Breast epithelium (tissue), 4 donors: ENCODE results near the gene TAP1. TPM values are rescaled to one million over a fixed set of nuclear protein-coding genes. Genes with fewer than 3 reads are reported as not detected.

Experiments used
- DNase-seq, 2 donors: peaks; one replicate each; pipeline ENCODE4 v3.0.0-alpha.2; 2019; ENCODE audit warnings: low spot score in 2 of 2
- H3K27ac ChIP-seq, 2 donors: fragments of 200-600 bp; sonication (generic) in 1 of 2; one replicate each; pipeline ENCODE4 v1.5.1; 2016 to 2019; ENCODE audit warnings: mild to moderate bottlenecking in 1 of 2
- H3K27me3 ChIP-seq, 2 donors: fragments of 200-600 bp; sonication (generic) in 1 of 2; one replicate each; pipeline versions ENCODE4 v1.5.1 to v1.6.0; 2017 to 2019; ENCODE audit warnings: control low read depth in 1 of 2, mild to moderate bottlenecking in 1 of 2
- H3K36me3 ChIP-seq: fragments of 200-600 bp; one replicate; pipeline ENCODE4 v1.5.1; 2019
- H3K4me1 ChIP-seq, 2 donors: fragments of 200-600 bp; sonication (generic); one replicate each; pipeline ENCODE4 v1.5.1; 2016 to 2019; ENCODE audit warnings: control low read depth in 1 of 2
- H3K4me3 ChIP-seq, 3 donors: fragments of 200-600 bp; sonication (generic); 1 replicate in 2 of 3; 2 replicates in 1 of 3; pipeline ENCODE4 v1.5.1; 2016 to 2019; ENCODE audit warnings: mild to moderate bottlenecking in 3 of 3, moderate library complexity in 2 of 3
- H3K9me3 ChIP-seq, 2 donors: fragments of 200-600 bp; sonication (generic) in 1 of 2; one replicate each; pipeline ENCODE4 v1.5.1; 2016 to 2019; ENCODE audit warnings: control low read depth in 1 of 2
- POLR2A ChIP-seq: fragments of 450-650 bp; IDR thresholded peaks from one replicate; pipeline ENCODE4 v1.6.1; 2016; ENCODE audit warnings: antibody characterized with exemption, mild to moderate bottlenecking, moderate library complexity
- POLR2AphosphoS5 ChIP-seq, 3 donors: sonication (generic); formaldehyde crosslinking; IDR thresholded peaks; one replicate each; pipeline ENCODE4 v1.6.1; 2017; ENCODE audit warnings: antibody characterized with exemption in 3 of 3
- intact Hi-C: fragments of 100-400 bp; cut with DNase I; formaldehyde crosslinking; loops from one replicate; pipeline ENCODE4 v1.15.1; 2023; ENCODE audit warnings: low total_unique reads
- total RNA-seq, 3 donors: library from RNA; depleted of rRNA; stranded (reverse); fragments of >200 nt; gene quantifications; one replicate each; pipeline ENCODE4 v1.1.0, GENCODE V29; 2016
- TF ChIP-seq, protein P1 (sequence below), 3 donors: fragments of 450-650 bp; IDR thresholded peaks; one replicate each; pipeline ENCODE4 v1.5.1; 2016 to 2017; ENCODE audit warnings: antibody characterized with exemption in 3 of 3, mild to moderate bottlenecking in 3 of 3, moderate library complexity in 3 of 3

TAP1 gene
- total RNA-seq, 3 donors from 2014 or later: 24.2 to 40.6 (median 28.7) TPM

DNA sequence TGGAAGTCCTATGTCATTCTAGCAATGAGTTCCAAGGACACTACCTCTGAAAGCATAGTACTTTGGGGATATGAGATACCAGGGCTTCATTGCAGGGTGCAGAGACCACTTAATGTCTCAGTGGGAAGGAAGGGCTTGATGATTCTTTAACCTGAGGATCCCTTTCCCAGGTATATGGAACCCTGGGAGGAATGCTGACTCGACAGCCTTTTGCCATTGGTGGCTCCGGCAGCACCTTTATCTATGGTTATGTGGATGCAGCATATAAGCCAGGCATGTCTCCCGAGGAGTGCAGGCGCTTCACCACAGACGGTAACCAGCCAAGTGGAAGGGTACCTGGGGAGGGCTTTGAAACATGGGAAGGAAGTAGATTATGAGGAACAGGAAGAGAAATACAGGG lies 4.7 kb upstream of the TAP1 start:
- intact Hi-C loops: no loop called here
- DNase-seq: no peak
- Histone ChIP-seq H3K27me3 (no peaks in the 10 kb centered on the region), H3K4me1 (no peaks in the 10 kb centered on the region), H3K4me3 (no peak overlapping the region), H3K9me3 (no peaks in the 10 kb centered on the region), H3K27ac (no peak overlapping the region), H3K36me3 (no peaks in the 10 kb centered on the region)
- TF ChIP-seq, protein P1, sequence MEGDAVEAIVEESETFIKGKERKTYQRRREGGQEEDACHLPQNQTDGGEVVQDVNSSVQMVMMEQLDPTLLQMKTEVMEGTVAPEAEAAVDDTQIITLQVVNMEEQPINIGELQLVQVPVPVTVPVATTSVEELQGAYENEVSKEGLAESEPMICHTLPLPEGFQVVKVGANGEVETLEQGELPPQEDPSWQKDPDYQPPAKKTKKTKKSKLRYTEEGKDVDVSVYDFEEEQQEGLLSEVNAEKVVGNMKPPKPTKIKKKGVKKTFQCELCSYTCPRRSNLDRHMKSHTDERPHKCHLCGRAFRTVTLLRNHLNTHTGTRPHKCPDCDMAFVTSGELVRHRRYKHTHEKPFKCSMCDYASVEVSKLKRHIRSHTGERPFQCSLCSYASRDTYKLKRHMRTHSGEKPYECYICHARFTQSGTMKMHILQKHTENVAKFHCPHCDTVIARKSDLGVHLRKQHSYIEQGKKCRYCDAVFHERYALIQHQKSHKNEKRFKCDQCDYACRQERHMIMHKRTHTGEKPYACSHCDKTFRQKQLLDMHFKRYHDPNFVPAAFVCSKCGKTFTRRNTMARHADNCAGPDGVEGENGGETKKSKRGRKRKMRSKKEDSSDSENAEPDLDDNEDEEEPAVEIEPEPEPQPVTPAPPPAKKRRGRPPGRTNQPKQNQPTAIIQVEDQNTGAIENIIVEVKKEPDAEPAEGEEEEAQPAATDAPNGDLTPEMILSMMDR (IDR thresholded peaks at IDR 0.05): no peak
- TF ChIP-seq POLR2AphosphoS5 (IDR thresholded peaks at IDR 0.05) (no peak), POLR2A (no peak)

DNA sequence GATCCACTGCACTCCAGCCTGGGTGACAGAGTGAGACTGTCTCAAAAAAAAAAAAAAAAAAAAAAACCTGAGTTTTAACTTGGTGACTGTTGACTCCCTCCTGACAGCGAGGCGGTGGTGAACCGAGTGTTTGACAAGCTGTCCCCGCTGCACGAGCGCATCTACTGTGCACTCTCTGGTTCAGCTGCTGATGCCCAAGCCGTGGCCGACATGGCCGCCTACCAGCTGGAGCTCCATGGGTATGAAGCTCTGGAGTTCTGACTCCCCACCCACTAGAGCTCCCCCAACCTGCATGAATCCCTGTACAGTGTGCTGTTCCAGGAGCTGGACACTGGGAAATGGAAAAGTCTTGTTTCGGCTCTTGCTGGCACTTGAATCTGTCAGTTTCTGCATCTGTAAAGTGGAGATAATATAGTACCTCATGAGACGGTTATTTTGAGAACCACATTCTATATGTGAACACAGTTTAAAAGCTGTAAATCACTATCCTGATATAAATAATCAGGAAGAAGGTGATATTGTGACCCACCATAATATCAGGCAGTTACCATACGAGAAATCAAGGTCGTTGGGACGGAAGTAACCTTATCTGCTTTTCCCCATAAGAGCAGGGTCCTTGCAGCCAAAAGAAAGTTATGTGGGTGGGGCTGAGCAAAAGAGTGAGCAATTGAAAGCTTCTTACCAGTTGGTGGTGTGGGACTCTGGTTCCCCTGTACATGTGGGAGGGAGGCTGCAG lies 3.8 kb upstream of the TAP1 start:
- H3K4me3 ChIP-seq: no peak overlapping the region
- H3K36me3 ChIP-seq: no peaks in the 10 kb centered on the region
- intact Hi-C loops: no loop called here
- H3K27ac ChIP-seq: no peak overlapping the region
- H3K27me3 ChIP-seq: no peaks in the 10 kb centered on the region
- DNase-seq: no peak
- TF ChIP-seq, protein P1 (IDR thresholded peaks at IDR 0.05): no peak
- TF ChIP-seq POLR2A (no peak), POLR2AphosphoS5 (IDR thresholded peaks at IDR 0.05) (no peak)
- H3K9me3 ChIP-seq: no peaks in the 10 kb centered on the region
- H3K4me1 ChIP-seq: no peaks in the 10 kb centered on the region

DNA sequence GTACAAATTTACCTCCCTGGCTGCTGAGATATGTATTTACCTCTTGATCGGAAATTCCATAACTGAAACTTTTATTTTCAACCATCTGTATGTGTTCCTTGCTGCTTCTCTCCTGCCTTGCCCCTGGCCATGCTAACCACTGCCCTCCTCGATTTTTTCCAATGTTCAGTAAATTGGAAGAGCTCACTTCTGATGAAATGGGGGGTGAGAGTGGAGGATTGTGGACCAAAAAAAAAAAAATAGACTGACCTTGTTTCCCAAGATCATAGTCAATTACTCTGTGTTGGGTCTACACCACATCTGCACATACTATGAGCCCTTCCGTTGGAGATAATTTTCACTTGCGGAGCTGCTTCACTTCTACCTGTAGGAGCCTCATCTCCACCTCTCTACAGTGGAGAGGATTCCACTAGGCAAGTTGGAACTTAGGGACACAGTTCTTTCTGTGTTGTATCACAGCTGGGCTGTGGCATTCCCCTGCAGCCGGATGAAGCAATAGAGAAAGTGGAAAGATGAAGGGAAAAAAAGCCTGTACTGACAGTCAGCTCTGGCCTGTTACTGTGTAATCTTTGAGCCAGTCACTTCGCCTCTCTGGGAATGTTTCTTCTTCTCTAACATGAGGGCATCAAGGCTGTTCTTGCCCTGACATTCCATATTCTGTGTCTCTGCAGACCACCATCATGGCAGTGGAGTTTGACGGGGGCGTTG lies 2.1 kb upstream of the TAP1 start:
- H3K4me3 ChIP-seq: no peak overlapping the region
- no peaks in the 10 kb centered on the region for H3K27me3 ChIP-seq
- no peaks in the 10 kb centered on the region for H3K4me1 ChIP-seq
- TF ChIP-seq, protein P1 (IDR thresholded peaks at IDR 0.05): no peak
- TF ChIP-seq POLR2A (no peak), POLR2AphosphoS5 (IDR thresholded peaks at IDR 0.05) (no peak)
- H3K36me3 ChIP-seq: no peaks in the 10 kb centered on the region
- no peak for DNase-seq
- H3K27ac ChIP-seq: peak overlapping the region; percentile 96 to 100
- H3K9me3 ChIP-seq: no peaks in the 10 kb centered on the region
- intact Hi-C loops: no loop called here

DNA sequence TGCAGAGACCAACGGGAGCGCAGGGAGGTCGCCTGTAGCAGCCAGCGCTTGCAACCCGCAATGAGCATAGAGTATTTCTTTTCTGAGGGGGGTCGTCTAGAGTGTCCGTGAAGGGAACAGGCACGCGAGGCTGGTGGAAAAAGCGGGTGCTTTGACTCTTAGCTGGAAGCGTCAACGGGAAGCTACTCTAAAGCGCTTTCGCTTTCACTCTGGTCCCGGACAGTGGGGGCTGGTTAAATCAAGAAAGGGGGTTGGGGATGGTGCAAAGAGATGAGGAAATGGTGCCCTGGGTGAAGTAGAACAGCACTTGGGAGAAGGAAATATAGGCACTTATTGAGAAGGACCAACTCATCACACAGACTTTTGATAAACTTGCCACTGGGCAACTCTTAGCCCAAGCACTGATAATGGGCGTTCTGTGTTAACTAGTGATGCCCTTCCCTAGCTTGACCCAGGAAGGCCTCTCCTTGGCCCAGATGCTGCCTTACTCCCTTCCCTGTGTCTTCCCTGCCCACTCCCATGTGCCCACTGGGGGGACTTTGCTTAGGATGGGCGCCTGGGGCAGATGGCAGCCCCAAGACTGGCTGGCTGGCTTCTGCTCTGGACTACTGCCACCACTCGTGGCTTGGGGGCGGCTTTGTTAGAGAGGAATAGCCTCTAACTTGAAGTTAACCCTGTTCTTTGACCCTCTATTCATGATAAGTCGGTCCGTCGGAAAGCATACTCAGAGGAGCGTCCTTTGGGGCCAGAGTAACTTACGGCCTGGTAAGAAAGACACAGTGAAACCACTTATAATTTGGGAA lies 1.1 kb upstream of the TAP1 start:
- intact Hi-C loops: loop anchor here (1.0 kb wide), 1 partner anchor 16 kb away; the partner anchor contains the start of gene TAP2
- Histone ChIP-seq H3K36me3 (no peaks in the 10 kb centered on the region), H3K4me3 (peak overlapping the region; percentile 76 to 99 (median 91)), H3K4me1 (no peaks in the 10 kb centered on the region), H3K27me3 (no peaks in the 10 kb centered on the region), H3K9me3 (no peaks in the 10 kb centered on the region), H3K27ac (peak overlapping the region; percentile 96 to 100)
- DNase-seq: no peak
- TF ChIP-seq POLR2AphosphoS5 (IDR thresholded peaks at IDR 0.05) (no peak), POLR2A (no peak)
- TF ChIP-seq, protein P1 (IDR thresholded peaks at IDR 0.05): no peak
